ENCODE results near the gene GALNT2. TPM values are rescaled to one million over a fixed set of nuclear protein-coding genes. Genes with fewer than 3 reads are reported as not detected.

The GALNT2 gene
- total and polyA plus RNA-seq, 2 experiments from 2014 or later, result 17.8 to 48.3 TPM

GRCh38 chr1:230098723-230099122, 31.7 kb downstream of the GALNT2 start:
- Histone ChIP-seq H4K20me1 (replicated peaks; ENCODE audit: insufficient read depth) (peaks cover 20% of the 10 kb centered on the region), H3F3A (replicated peaks; ENCODE audit: low read depth) (no peaks in the 10 kb centered on the region), H3K9me2 (ENCODE audit: insufficient read depth) (no peaks in the 10 kb centered on the region), H2AFZ (no peak overlapping the region), H3K27me3 (ENCODE audit: insufficient read depth) (no peaks in the 10 kb centered on the region), H3K27ac (ENCODE audit: low read depth) (no peak overlapping the region), H3K4me3 (no peak overlapping the region), H3K36me3 (ENCODE audit: insufficient read depth) (no peaks in the 10 kb centered on the region), H3K4me1 (ENCODE audit: insufficient read depth) (peaks cover 27% of the 10 kb centered on the region), H3K4me2 (no peak overlapping the region), H3K79me2 (replicated peaks; ENCODE audit: insufficient read depth) (peaks cover 82% of the 10 kb centered on the region)
- TF ChIP-seq NANOG (IDR thresholded peaks at IDR 0.05; ENCODE audit: borderline replicate concordance) (no peak), CREB1 (CRISPR knock-in tag; IDR thresholded peaks at IDR 0.05; ENCODE audit: low read depth) (no peak), CTCF (conservative IDR thresholded peaks at IDR 0.05; ENCODE audit: low read depth in 2 of 2) (no peak), ETS1 (IDR thresholded peaks at IDR 0.05) (no peak), ZNF114 (CRISPR knock-in tag; IDR thresholded peaks at IDR 0.05) (no peak), POLR2AphosphoS5 (IDR thresholded peaks at IDR 0.05; ENCODE audit: low read depth) (no peak), JUNB (IDR thresholded peaks at IDR 0.05; ENCODE audit: unreplicated experiment) (no peak), STAT1 (IDR thresholded peaks at IDR 0.05; ENCODE audit: unreplicated experiment) (no peak), EZH2 (IDR thresholded peaks at IDR 0.05; ENCODE audit: low read depth, unreplicated experiment) (no peak), ZNF462 (CRISPR knock-in tag; IDR thresholded peaks at IDR 0.05) (no peak), EZH2phosphoT487 (IDR thresholded peaks at IDR 0.05; ENCODE audit: unreplicated experiment) (no peak), ZNF331 (CRISPR knock-in tag; IDR thresholded peaks at IDR 0.05; ENCODE audit: low read depth) (no peak), REST (IDR thresholded peaks at IDR 0.05; ENCODE audit: unreplicated experiment) (no peak)
- ATAC-seq (no peak), DNase-seq (ENCODE audit: low spot score) (no peak)
- peaks cover 42% of the 10 kb centered on the region for H3K4me1 Mint-ChIP-seq
- no peak overlapping the region for H3K27ac Mint-ChIP-seq
- H3K27me3 Mint-ChIP-seq (ENCODE audit: insufficient read depth, low read depth, poor library complexity), result peaks cover 2% of the 10 kb centered on the region
- H3K4me3 Mint-ChIP-seq, result no peak overlapping the region
- H3K36me3 Mint-ChIP-seq (ENCODE audit: low read depth), result peaks cover 3% of the 10 kb centered on the region; the same call in 1 of the 3 replicates
- H3K9me3 Mint-ChIP-seq, result no peaks in the 10 kb centered on the region

All from GM23338 (cell line).